OCI-LY3 (cell line): ENCODE results near the gene MORN4.

Experiments
- H2AFZ ChIP-seq: fragments of 200-600, 300-600 bp; shearing (Covaris generic); 2 replicates; pipeline ENCODE4 v1.6.0; 2014; ENCODE audit warnings: antibody characterized with exemption, low read depth, low read length
- H3K27ac ChIP-seq: fragments of 200-600, 300-600 bp; sonication (generic); 2 replicates; pipeline ENCODE4 v1.5.1; 2014; ENCODE audit warnings: mild to moderate bottlenecking, low read length, moderate library complexity, mixed read lengths
- H3K27me3 ChIP-seq: fragments of 200-600, 300-600 bp; sonication (generic); 2 replicates; pipeline ENCODE4 v1.6.1; 2014; ENCODE audit warnings: low read depth, low read length, mixed read lengths
- H3K36me3 ChIP-seq: fragments of 200-600, 300-600 bp; sonication (generic); replicated peaks from 2 replicates; pipeline ENCODE3; 2014; ENCODE audit warnings: low read depth, low read length, mixed read lengths
- H3K4me1 ChIP-seq: fragments of 300-600, 200-600 bp; sonication (generic); 2 replicates; pipeline ENCODE4 v1.6.1; 2014; ENCODE audit warnings: low read length, mixed read lengths
- H3K4me2 ChIP-seq: fragments of 200-600, 300-600 bp; sonication (generic); 2 replicates; pipeline ENCODE4 v1.6.1; 2014; ENCODE audit warnings: low read length, mixed read lengths
- H3K4me3 ChIP-seq: fragments of 300-600, 200-600 bp; sonication (generic); 2 replicates; pipeline ENCODE4 v1.5.1; 2014; ENCODE audit warnings: antibody characterized with exemption, mild to moderate bottlenecking, low read length, moderate library complexity
- H3K79me2 ChIP-seq: fragments of 300-600, 200-600 bp; shearing (Covaris generic); 2 replicates; pipeline ENCODE4 v1.6.1; 2014; ENCODE audit warnings: mild to moderate bottlenecking, low read length, mixed read lengths
- H3K9ac ChIP-seq: fragments of 300-600, 200-600 bp; shearing (Covaris generic); 2 replicates; pipeline ENCODE4 v1.6.0; 2014; ENCODE audit warnings: mild to moderate bottlenecking, low read length, moderate library complexity
- H3K9me3 ChIP-seq: fragments of 200-600, 300-600 bp; shearing (Covaris generic); 2 replicates; pipeline ENCODE4 v1.6.1; 2014; ENCODE audit warnings: low read length, mixed read lengths; ENCODE audit not compliant: insufficient read depth
- H4K20me1 ChIP-seq: fragments of 200-600, 300-600 bp; sonication (generic); 2 replicates; pipeline ENCODE4 v1.6.1; 2016; ENCODE audit warnings: low read length, mixed read lengths; ENCODE audit not compliant: insufficient read depth
- CTCF ChIP-seq: fragments of 200-600, 300-600 bp; sonication (generic); IDR thresholded peaks from 2 replicates; pipeline ENCODE4 v1.5.1; 2014; ENCODE audit warnings: antibody characterized with exemption, low read length, low read depth
- EZH2phosphoT487 ChIP-seq: fragments of 200-600 bp; shearing (Covaris generic); IDR thresholded peaks from 2 replicates; pipeline ENCODE4 v1.6.1; 2018; ENCODE audit warnings: antibody characterized with exemption, mixed run types, low read depth

MORN4 gene

GRCh38 chr10:97574374-97575126 lies 58.8 kb downstream of the MORN4 start:
- Histone ChIP-seq H3K4me1 (no peaks in the 10 kb centered on the region), H3K9ac (no peak overlapping the region)

GRCh38 chr10:97573672-97574071 lies 59.6 kb downstream of the MORN4 start:
- Histone ChIP-seq H3K27me3 (no peaks in the 10 kb centered on the region), H3K9ac (no peak overlapping the region), H3K27ac (no peak overlapping the region), H2AFZ (no peak overlapping the region), H3K4me1 (no peaks in the 10 kb centered on the region), H3K9me3 (no peaks in the 10 kb centered on the region), H3K36me3 (no peaks in the 10 kb centered on the region), H4K20me1 (no peaks in the 10 kb centered on the region), H3K4me2 (no peak overlapping the region), H3K79me2 (no peaks in the 10 kb centered on the region), H3K4me3 (no peak overlapping the region)
- TF ChIP-seq CTCF (no peak), EZH2phosphoT487 (no peak)

More at GRCh38 chr10:97574374-97575126, 58.8 kb downstream of the MORN4 start:
- Histone ChIP-seq H3K4me3 (no peak overlapping the region), H3K79me2 (no peaks in the 10 kb centered on the region), H3K27me3 (no peaks in the 10 kb centered on the region), H3K4me2 (no peak overlapping the region), H2AFZ (no peak overlapping the region), H4K20me1 (no peaks in the 10 kb centered on the region), H3K9me3 (no peaks in the 10 kb centered on the region), H3K36me3 (no peaks in the 10 kb centered on the region), H3K27ac (no peak overlapping the region)
- no peak for TF ChIP-seq CTCF

GRCh38 chr10:97573021-97573420 lies 60.3 kb downstream of the MORN4 start:
- Histone ChIP-seq H3K9ac (no peak overlapping the region), H2AFZ (no peak overlapping the region), H3K27me3 (no peaks in the 10 kb centered on the region), H3K4me2 (no peak overlapping the region), H3K4me1 (no peaks in the 10 kb centered on the region), H3K4me3 (no peak overlapping the region), H3K79me2 (no peaks in the 10 kb centered on the region), H3K36me3 (no peaks in the 10 kb centered on the region), H3K9me3 (no peaks in the 10 kb centered on the region), H4K20me1 (no peaks in the 10 kb centered on the region), H3K27ac (no peak overlapping the region)
- TF ChIP-seq EZH2phosphoT487 (no peak), CTCF (no peak)

DNA sequence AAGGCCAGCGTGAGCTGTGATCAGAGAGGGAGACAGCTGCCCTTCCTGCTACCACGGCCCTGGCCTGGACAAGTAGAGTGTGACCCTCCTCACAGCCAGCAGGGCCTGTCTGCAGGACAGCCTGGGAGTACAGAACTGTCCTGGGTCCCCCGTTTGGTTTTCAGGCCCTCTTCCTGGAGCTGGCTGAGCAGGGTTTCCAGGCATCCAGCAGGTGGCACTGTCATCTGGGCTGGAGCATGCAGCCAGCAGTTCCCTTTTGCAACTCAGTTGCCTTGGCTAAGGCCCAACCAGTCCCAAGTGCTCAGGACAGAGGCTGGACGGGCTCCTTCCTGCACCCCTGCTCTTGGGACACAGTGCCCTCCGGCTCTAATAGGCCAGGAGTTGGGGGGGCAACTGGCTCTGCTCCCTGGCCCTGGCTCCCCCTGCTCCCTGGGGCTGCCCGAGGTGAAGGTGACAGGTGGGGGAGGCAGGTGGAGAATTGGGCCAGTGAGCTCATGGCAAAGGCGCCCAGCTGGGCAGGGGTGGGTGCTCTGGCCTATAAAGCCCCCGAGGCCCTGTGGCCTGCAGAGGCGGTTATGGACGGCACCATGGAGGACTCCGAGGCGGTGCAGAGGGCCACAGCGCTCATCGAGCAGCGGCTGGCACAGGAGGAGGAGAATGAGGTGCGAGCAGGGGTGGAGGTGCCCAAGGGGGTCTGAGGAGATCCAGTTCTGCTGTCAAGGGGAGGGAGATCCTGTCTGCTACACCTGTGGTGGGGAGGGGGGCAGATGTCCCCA lies 60.9 kb downstream of the MORN4 start, which contains the start of gene ANKRD2:
Gene ANKRD2 (plus strand): TSS at position 566 of the 776 bp plus-strand sequence. CDS start 10 bp downstream, at position 576.
- H3K27ac ChIP-seq: no peak within 1 kb of the TSS
- H2AFZ ChIP-seq: peak within 1 kb of the TSS; percentile 33; the same call in 1 of the 2 replicates
- H3K4me3 ChIP-seq: no peak within 1 kb of the TSS
- H3K9ac ChIP-seq: no peak within 1 kb of the TSS
- TF ChIP-seq EZH2phosphoT487: no peak
- TF ChIP-seq CTCF: peak; percentile 66
- H3K4me2 ChIP-seq: no peak within 1 kb of the TSS
- no peaks in the 10 kb centered on the region for H3K4me1 ChIP-seq
- no peaks in the 10 kb centered on the region for H4K20me1 ChIP-seq
- H3K79me2 ChIP-seq: no peaks in the 10 kb centered on the region
- no peaks in the 10 kb centered on the region for H3K36me3 ChIP-seq
- H3K9me3 ChIP-seq: no peaks in the 10 kb centered on the region
- no peaks in the 10 kb centered on the region for H3K27me3 ChIP-seq
